Breast epithelium (tissue), 3 donors: ENCODE measurements around the gene PRDM2.

Experiments
- CTCF ChIP-seq, 3 donors: fragments of 450-650 bp; IDR thresholded peaks; one replicate each; pipeline ENCODE4 v1.5.1; 2016 to 2017; ENCODE audit warnings: antibody characterized with exemption in 3 of 3, mild to moderate bottlenecking in 3 of 3, moderate library complexity in 3 of 3
- POLR2A ChIP-seq: fragments of 450-650 bp; IDR thresholded peaks from one replicate; pipeline ENCODE4 v1.6.1; 2016; ENCODE audit warnings: antibody characterized with exemption, mild to moderate bottlenecking, moderate library complexity
- POLR2AphosphoS5 ChIP-seq, 3 donors: sonication (generic); formaldehyde crosslinking; IDR thresholded peaks; one replicate each; pipeline ENCODE4 v1.6.1; 2017; ENCODE audit warnings: antibody characterized with exemption in 3 of 3

- TF ChIP-seq CTCF (IDR thresholded peaks at IDR 0.05): no peak
- no peak for TF ChIP-seq POLR2AphosphoS5 (IDR thresholded peaks at IDR 0.05)
- no peak for TF ChIP-seq POLR2A
These were observed 123.9 kb downstream of the PRDM2 start for GRCh38 chr1:13823936-13824335.
